Memory B cell (primary cell): ENCODE measurements around the gene SDHAF2.
"Not testable (repeated sequence)": the region's sequence is repeated elsewhere in the genome, so short reads cannot be mapped to it uniquely, and the experiment has no call there.

Experiments used
- ATAC-seq: fragments of 150-1000 bp; cut with Tn5 transposase; 2 replicates; pipeline ENCODE4 v1.10.0; 2021; ENCODE audit warnings: low read depth, mild to moderate bottlenecking, moderate library complexity
- DNase-seq, 2 donors: peaks; one replicate each; pipeline ENCODE4 v3.0.0; 2022; ENCODE audit warnings: low spot score in 2 of 2
- H3K27ac Mint-ChIP-seq: one replicate; pipeline ENCODE4 v1.8.0; 2022; ENCODE audit warnings: mild to moderate bottlenecking, moderate library complexity, mixed read lengths
- H3K27me3 Mint-ChIP-seq: one replicate; pipeline ENCODE4 v1.8.0; 2022; ENCODE audit warnings: mixed read lengths
- H3K36me3 Mint-ChIP-seq: one replicate; pipeline ENCODE4 v1.8.0; 2022; ENCODE audit warnings: mild to moderate bottlenecking, mixed read lengths
- H3K4me1 Mint-ChIP-seq: one replicate; pipeline ENCODE4 v1.8.0; 2022; ENCODE audit warnings: mixed read lengths
- H3K4me3 Mint-ChIP-seq: one replicate; pipeline ENCODE4 v1.8.0; 2022; ENCODE audit warnings: mild to moderate bottlenecking, moderate library complexity, mixed read lengths
- H3K9me3 Mint-ChIP-seq: one replicate; pipeline ENCODE4 v1.8.0; 2022; ENCODE audit warnings: mixed read lengths

SDHAF2 gene

DNA sequence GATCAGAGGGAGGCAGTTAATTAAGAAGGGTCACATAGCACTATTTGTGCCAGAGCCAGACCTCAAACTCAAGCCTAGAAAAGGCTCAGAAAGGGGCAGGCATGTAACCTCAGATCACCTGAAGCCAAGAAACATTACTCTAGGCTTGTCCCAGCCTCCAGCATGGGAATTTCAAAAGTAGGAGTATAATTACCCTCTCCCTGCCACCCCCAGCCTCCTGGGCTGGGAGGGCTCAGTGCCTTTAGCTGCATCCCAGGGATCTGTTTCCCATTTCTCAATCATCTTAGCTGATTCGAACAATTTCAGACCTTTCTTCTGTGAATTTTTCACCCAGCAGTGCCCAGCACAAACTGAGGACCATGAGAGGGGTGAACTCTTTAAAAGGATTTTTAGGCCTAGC, 45.5 kb downstream of the SDHAF2 start:
- peaks cover 15% of the 10 kb centered on the region for H3K36me3 Mint-ChIP-seq
- H3K4me1 Mint-ChIP-seq: no peaks in the 10 kb centered on the region
- no peaks in the 10 kb centered on the region for H3K9me3 Mint-ChIP-seq
- H3K4me3 Mint-ChIP-seq: no peak overlapping the region
- ATAC-seq: no peak
- no peak for DNase-seq
- H3K27ac Mint-ChIP-seq: no peak overlapping the region
- H3K27me3 Mint-ChIP-seq: no peaks in the 10 kb centered on the region

- Mint-ChIP-seq H3K36me3 (peaks cover 8% of the 10 kb centered on the region), H3K27ac (no peak overlapping the region), H3K27me3 (peaks cover 1% of the 10 kb centered on the region), H3K9me3 (no peaks in the 10 kb centered on the region), H3K4me3 (no peak overlapping the region), H3K4me1 (no peaks in the 10 kb centered on the region)
- ATAC-seq (no peak), DNase-seq (no peak)
These were observed 46.4 kb downstream of the SDHAF2 start for GRCh38 chr11:61476371-61476770.

DNA sequence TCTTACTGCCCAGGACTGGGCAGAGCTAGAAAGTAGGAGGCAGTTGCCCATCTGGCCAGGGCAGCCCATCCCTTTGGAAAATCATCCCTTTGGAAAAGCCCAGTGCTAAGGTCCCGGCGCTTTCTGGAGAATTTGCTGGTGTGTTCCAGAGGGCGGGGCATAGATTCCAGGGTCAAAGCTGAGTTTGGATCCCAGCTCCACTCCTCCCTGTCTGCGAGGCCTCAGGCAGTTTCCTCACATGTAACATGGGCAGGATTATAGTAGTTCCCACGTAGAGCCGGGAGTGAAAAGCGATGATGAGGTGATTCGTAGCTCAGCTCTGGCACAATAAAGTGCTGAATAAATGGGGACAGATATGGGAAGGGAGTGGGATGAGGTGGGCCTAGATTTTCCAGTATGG, 47.2 kb downstream of the SDHAF2 start:
- Mint-ChIP-seq H3K36me3 (peaks cover 8% of the 10 kb centered on the region), H3K27me3 (peaks cover 2% of the 10 kb centered on the region), H3K27ac (no peak overlapping the region), H3K9me3 (no peaks in the 10 kb centered on the region), H3K4me3 (no peak overlapping the region), H3K4me1 (no peaks in the 10 kb centered on the region)
- no peak for DNase-seq
- ATAC-seq: no peak

DNA sequence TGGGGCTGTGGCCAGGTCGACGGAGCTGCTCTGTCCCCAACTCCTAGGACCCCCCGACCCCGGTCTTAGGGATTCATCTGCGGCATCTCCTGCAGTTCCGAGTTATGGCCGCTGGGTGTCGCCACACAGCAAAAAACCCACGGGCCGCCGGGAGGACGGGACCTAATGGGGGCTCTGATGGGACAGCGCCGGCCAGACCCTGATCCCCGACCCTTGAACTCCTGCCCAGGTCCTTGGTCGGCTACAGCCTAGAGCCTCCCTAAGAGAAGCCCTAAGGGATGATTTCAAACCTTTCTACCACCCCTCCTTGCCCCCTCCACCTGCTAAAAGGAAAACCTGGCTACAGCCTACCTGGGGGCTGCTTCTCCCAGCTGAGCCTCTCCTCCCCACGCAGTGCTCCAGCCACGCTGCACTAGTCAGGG, 47.8 kb downstream of the SDHAF2 start:
- Mint-ChIP-seq H3K36me3 (peaks cover 8% of the 10 kb centered on the region), H3K27me3 (peaks cover 2% of the 10 kb centered on the region), H3K9me3 (no peaks in the 10 kb centered on the region), H3K4me1 (no peaks in the 10 kb centered on the region), H3K27ac (no peak overlapping the region), H3K4me3 (no peak overlapping the region)
- peak; percentile 45 to 68 for DNase-seq
- ATAC-seq: no peak

DNA sequence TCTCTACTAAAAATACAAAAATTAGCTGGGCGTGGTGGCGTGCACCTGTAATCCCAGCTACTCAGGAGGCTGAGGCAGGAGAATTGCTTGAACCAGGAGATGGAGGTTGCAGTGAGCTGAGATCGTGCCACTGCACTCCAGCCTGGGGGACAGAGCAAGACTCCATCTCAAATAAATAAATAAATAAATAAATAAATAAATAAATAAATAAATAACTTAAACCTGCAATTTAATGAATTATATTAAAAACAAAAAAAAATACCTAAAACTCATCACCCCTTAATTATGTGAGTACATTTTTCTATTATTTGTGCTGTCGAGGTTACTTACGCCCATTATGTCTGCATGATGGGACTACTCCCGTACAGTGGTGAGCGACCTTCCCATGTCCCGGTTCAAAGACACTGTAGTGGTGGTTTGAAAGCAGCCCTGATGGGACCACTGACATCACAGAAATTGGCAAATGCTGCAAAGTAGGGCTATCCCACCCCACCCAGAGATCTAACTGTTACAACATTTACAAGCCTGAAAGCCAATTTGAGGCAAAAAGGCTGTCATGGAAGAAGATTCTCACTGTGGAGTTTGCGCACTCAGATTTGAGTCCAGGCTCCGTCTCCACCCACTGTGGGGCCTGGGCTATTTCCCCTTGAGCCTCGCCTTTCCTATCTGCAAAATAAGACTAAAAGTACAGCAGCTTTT, 49.6 kb downstream of the SDHAF2 start:
- not testable (repeated sequence) for H3K27ac Mint-ChIP-seq, H3K4me3 Mint-ChIP-seq, H3K4me1 Mint-ChIP-seq, H3K9me3 Mint-ChIP-seq, H3K27me3 Mint-ChIP-seq, H3K36me3 Mint-ChIP-seq, ATAC-seq, DNase-seq

GRCh38 chr11:61480261-61480993, 50.5 kb downstream of the SDHAF2 start:
- no peaks in the 10 kb centered on the region for H3K9me3 Mint-ChIP-seq
- no peaks in the 10 kb centered on the region for H3K4me1 Mint-ChIP-seq
- no peaks in the 10 kb centered on the region for H3K36me3 Mint-ChIP-seq
- H3K27ac Mint-ChIP-seq: no peak overlapping the region
- DNase-seq (no peak), ATAC-seq (no peak)
- H3K27me3 Mint-ChIP-seq: peaks cover 6% of the 10 kb centered on the region
- no peak overlapping the region for H3K4me3 Mint-ChIP-seq

GRCh38 chr11:61480994-61481335, 51.0 kb downstream of the SDHAF2 start:
- H3K4me3 Mint-ChIP-seq: no peak overlapping the region
- H3K27ac Mint-ChIP-seq: no peak overlapping the region
- no peak for ATAC-seq
- no peaks in the 10 kb centered on the region for H3K36me3 Mint-ChIP-seq
- H3K4me1 Mint-ChIP-seq: no peaks in the 10 kb centered on the region
- H3K27me3 Mint-ChIP-seq: peaks cover 6% of the 10 kb centered on the region
- H3K9me3 Mint-ChIP-seq: no peaks in the 10 kb centered on the region
- DNase-seq: no peak

GRCh38 chr11:61481806-61482205, 51.9 kb downstream of the SDHAF2 start:
- peaks cover 3% of the 10 kb centered on the region for H3K36me3 Mint-ChIP-seq
- ATAC-seq: no peak
- peaks cover 6% of the 10 kb centered on the region for H3K27me3 Mint-ChIP-seq
- H3K4me1 Mint-ChIP-seq: no peaks in the 10 kb centered on the region
- no peak overlapping the region for H3K27ac Mint-ChIP-seq
- H3K4me3 Mint-ChIP-seq: no peak overlapping the region
- H3K9me3 Mint-ChIP-seq: no peaks in the 10 kb centered on the region
- DNase-seq: no peak

GRCh38 chr11:61482513-61482912, 52.6 kb downstream of the SDHAF2 start:
- no peak for ATAC-seq
- Mint-ChIP-seq H3K9me3 (no peaks in the 10 kb centered on the region), H3K36me3 (peaks cover 7% of the 10 kb centered on the region), H3K4me3 (no peak overlapping the region), H3K27me3 (peaks cover 6% of the 10 kb centered on the region), H3K27ac (no peak overlapping the region), H3K4me1 (no peaks in the 10 kb centered on the region)
- DNase-seq: no peak

DNA sequence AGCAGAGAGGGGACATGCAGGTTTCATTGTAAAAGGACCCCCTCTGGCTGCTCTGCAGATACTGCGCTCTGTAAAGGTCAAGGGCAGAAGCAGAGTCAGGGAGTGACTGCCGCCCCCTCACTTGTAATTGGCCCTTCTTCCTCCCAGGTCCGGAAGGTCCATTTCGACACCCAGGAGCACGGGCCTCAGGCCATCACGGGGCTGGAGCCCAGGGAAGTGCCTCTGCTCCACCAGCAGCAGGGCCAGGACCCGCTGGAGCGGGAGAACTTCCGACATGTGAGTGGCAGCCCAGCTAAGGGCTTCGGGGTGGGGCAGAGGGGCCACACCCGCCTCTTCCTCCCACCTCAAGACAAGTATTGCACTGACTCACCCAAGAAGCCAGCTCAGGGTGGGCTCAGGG, 54.6 kb downstream of the SDHAF2 start:
- H3K27me3 Mint-ChIP-seq: peaks cover 11% of the 10 kb centered on the region
- H3K4me1 Mint-ChIP-seq: peaks cover 3% of the 10 kb centered on the region
- no peak for ATAC-seq
- no peak overlapping the region for H3K4me3 Mint-ChIP-seq
- DNase-seq: no peak
- peaks cover 7% of the 10 kb centered on the region for H3K36me3 Mint-ChIP-seq
- no peak overlapping the region for H3K27ac Mint-ChIP-seq
- H3K9me3 Mint-ChIP-seq: no peaks in the 10 kb centered on the region

GRCh38 chr11:61485080-61485479, 55.2 kb downstream of the SDHAF2 start:
- no peaks in the 10 kb centered on the region for H3K9me3 Mint-ChIP-seq
- ATAC-seq (no peak), DNase-seq (no peak)
- no peak overlapping the region for H3K27ac Mint-ChIP-seq
- peaks cover 7% of the 10 kb centered on the region for H3K36me3 Mint-ChIP-seq
- H3K4me3 Mint-ChIP-seq: no peak overlapping the region
- H3K4me1 Mint-ChIP-seq: peaks cover 3% of the 10 kb centered on the region
- peaks cover 11% of the 10 kb centered on the region for H3K27me3 Mint-ChIP-seq

- H3K27ac Mint-ChIP-seq: no peak overlapping the region
- DNase-seq: no peak
- peaks cover 14% of the 10 kb centered on the region for H3K27me3 Mint-ChIP-seq
- H3K4me1 Mint-ChIP-seq: peaks cover 3% of the 10 kb centered on the region
- peaks cover 7% of the 10 kb centered on the region for H3K36me3 Mint-ChIP-seq
- no peaks in the 10 kb centered on the region for H3K9me3 Mint-ChIP-seq
- H3K4me3 Mint-ChIP-seq: no peak overlapping the region
- no peak for ATAC-seq
These were observed 56.2 kb downstream of the SDHAF2 start for GRCh38 chr11:61486011-61486620.

DNA sequence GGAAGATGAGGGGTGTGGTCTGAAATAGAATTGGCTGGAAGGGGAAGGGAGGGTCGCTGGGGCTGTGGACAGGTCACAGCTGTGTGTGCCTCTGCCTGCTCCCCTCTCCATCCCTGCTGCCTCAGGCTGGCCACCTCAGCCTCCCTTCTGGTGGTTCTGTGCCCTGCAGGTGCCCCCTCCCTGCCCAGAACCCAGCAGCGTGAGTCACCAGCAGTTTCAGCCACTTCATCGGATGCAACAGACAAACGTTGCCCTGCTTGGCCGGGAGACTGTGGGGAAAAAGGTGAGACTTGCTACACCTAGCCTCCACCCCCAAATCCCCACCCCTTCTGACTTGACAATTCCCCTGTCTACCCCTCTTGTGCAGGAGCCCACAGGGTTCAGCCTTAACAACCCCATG, 56.9 kb downstream of the SDHAF2 start:
- Mint-ChIP-seq H3K4me3 (no peak overlapping the region), H3K4me1 (peaks cover 3% of the 10 kb centered on the region), H3K36me3 (peaks cover 7% of the 10 kb centered on the region), H3K9me3 (no peaks in the 10 kb centered on the region), H3K27me3 (peaks cover 12% of the 10 kb centered on the region), H3K27ac (no peak overlapping the region)
- no peak for ATAC-seq
- no peak for DNase-seq

DNA sequence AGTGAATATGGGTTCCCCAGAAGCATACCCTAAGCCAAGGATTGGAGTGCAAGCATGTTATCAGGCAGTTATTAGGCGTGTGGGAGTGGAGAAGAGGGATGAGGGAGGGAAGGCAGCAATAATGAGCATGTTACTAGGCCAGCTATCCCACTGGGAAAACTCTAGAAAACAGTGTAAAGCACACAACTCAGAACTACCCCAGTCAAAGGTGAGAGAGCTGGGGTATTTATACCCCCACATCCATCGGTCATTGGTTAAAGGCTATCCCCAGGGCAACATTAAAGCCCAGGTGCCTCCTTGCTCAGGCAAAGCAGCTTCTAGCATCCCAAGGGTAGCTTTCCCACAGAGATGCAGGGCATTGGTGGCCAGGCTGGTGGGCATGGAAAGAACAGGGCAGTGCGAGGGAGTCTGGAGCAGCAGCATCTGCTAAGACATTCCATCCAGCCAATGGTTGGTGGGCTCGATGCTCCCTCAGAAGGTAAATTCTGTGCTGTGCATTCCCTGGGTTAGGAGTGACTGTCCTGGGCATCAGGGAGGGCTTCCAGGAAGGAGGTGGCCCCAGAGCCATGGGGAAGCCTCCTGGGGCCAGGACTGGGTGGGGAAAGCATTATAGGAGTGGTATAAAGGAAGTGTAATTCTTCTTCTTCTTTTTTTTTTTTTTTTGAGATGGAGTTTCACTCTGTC, 57.6 kb downstream of the SDHAF2 start:
- no peaks in the 10 kb centered on the region for H3K9me3 Mint-ChIP-seq
- H3K4me3 Mint-ChIP-seq: no peak overlapping the region
- ATAC-seq (no peak), DNase-seq (no peak)
- peaks cover 15% of the 10 kb centered on the region for H3K27me3 Mint-ChIP-seq
- no peak overlapping the region for H3K27ac Mint-ChIP-seq
- H3K36me3 Mint-ChIP-seq: peaks cover 7% of the 10 kb centered on the region
- H3K4me1 Mint-ChIP-seq: peaks cover 3% of the 10 kb centered on the region
